Measurements from ENCODE around the gene CD34. TPM values are rescaled to one million over a fixed set of nuclear protein-coding genes. Genes with fewer than 3 reads are reported as not detected.

CD34 gene
- total RNA-seq, 1 experiment from 2014 or later, result not detected

DNA sequence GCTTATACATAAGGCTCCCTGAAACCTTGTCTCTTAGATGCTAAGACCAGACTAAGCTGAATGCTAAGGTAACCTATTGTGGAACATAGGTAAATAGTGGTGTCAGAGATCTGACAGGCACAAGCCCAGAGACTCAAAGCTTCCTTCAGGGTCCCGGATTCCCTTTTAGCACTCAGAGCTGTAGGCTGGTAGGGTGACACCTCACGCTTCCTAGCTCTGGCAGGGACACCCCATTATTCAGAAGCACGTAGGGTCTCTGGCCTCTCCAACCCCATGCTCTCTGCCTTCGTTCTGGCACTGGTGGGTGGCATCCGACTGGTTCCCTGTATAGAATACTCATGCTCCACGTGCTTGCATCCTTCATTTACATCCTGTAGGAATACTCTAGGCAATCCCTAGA lies 68.4 kb downstream of the CD34 start:
- POLR2A ChIA-PET (ENCODE audit: unreplicated experiment), result no interaction called here

DNA sequence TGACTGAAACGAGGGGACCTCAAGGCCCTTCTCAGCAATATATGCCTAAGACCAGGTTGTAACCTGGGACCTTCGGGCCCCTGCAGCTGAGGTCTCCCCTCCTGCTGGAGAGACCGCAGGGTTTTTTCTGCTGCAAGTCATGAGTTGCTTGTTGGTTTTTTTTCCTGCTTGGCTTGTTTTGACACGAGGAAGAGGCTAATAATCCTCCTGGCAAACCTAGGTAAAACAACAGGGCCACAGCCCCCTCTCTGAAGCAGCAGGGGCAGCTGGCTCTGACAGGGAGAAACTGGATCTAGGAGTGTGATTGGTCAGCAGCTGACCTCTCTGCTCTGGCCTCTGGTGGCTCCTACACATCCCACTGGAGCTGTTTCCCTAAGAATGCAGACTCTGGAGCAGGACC lies 69.0 kb downstream of the CD34 start:
- Histone ChIP-seq H3F3A (ENCODE audit: insufficient read depth, low read depth) (no peaks in the 10 kb centered on the region), H3K4me1 (replicated peaks; ENCODE audit: insufficient read depth) (no peaks in the 10 kb centered on the region), H3K36me3 (ENCODE audit: low read depth) (no peaks in the 10 kb centered on the region), H3K4me2 (no peak overlapping the region), H3K27me3 (ENCODE audit: insufficient read depth, low read depth) (no peaks in the 10 kb centered on the region), H3K27ac (no peak overlapping the region), H3K79me2 (ENCODE audit: low read depth) (peaks cover 8% of the 10 kb centered on the region; the same call in 1 of the 2 replicates), H3K9me2 (ENCODE audit: insufficient read depth) (no peaks in the 10 kb centered on the region), H2AFZ (no peak overlapping the region), H3K9me3 (ENCODE audit: insufficient read depth, low read depth) (no peaks in the 10 kb centered on the region), H3K4me3 (no peak overlapping the region), H4K20me1 (ENCODE audit: insufficient read depth) (no peaks in the 10 kb centered on the region)
- TF ChIP-seq EZH2 (IDR thresholded peaks at IDR 0.05; ENCODE audit: low read depth) (no peak), CTCF (conservative IDR thresholded peaks at IDR 0.05) (no peak)
- ChIA-PET CTCF (no interaction called here), POLR2A (ENCODE audit: unreplicated experiment) (no interaction called here)
- no TSS peak for BruUV-seq (replicated peaks)
- no peak for DNase-seq
- intact Hi-C loops (cut with micrococcal nuclease; ENCODE audit: unreplicated experiment), result no loop called here

More for the DNA sequence above, 68.4 kb downstream of the CD34 start:
- Histone ChIP-seq H3K27me3 (ENCODE audit: insufficient read depth, low read depth) (no peaks in the 10 kb centered on the region), H4K20me1 (ENCODE audit: insufficient read depth) (no peaks in the 10 kb centered on the region), H3K9me2 (ENCODE audit: insufficient read depth) (no peaks in the 10 kb centered on the region), H3K36me3 (ENCODE audit: low read depth) (no peaks in the 10 kb centered on the region), H3K4me1 (replicated peaks; ENCODE audit: insufficient read depth) (peaks cover under 1% of the 10 kb centered on the region; the same call in 1 of the 2 replicates), H3K79me2 (ENCODE audit: low read depth) (peaks cover 9% of the 10 kb centered on the region; the same call in 1 of the 2 replicates), H3K4me2 (no peak overlapping the region), H3K27ac (no peak overlapping the region), H3K9me3 (ENCODE audit: insufficient read depth, low read depth) (no peaks in the 10 kb centered on the region), H2AFZ (no peak overlapping the region), H3K4me3 (no peak overlapping the region), H3F3A (ENCODE audit: insufficient read depth, low read depth) (peaks cover 2% of the 10 kb centered on the region; the same call in 1 of the 2 replicates)
- DNase-seq, result no peak
- CTCF ChIA-PET, result no interaction called here
- intact Hi-C loops (cut with micrococcal nuclease; ENCODE audit: unreplicated experiment), result no loop called here
- BruUV-seq (replicated peaks), result no TSS peak
- TF ChIP-seq EZH2 (IDR thresholded peaks at IDR 0.05; ENCODE audit: low read depth) (no peak), CTCF (conservative IDR thresholded peaks at IDR 0.05) (no peak)

DNA sequence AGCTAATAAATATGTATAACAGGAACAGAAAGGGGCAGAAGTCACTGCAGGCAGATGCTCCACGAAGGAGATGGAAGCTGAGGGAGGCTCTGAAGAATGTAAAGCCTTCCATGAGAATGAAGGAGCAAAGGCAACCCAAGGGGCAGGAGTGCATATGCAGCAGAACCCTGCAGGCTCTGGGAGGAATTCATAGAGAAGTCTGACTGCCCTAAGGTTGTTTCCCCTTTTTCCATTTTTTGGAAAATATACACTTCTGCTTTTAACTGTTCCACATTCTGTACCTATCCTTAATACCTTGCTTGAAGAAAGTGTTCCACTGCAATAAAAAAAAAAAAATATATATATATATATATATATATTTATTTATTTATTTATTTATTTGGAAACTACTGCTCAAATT lies 69.6 kb downstream of the CD34 start:
- Histone ChIP-seq H3K27ac (no peak overlapping the region), H3K27me3 (ENCODE audit: insufficient read depth, low read depth) (no peaks in the 10 kb centered on the region), H3K36me3 (ENCODE audit: low read depth) (no peaks in the 10 kb centered on the region), H4K20me1 (ENCODE audit: insufficient read depth) (no peaks in the 10 kb centered on the region), H2AFZ (no peak overlapping the region), H3F3A (ENCODE audit: insufficient read depth, low read depth) (no peaks in the 10 kb centered on the region), H3K4me1 (replicated peaks; ENCODE audit: insufficient read depth) (no peaks in the 10 kb centered on the region), H3K9me3 (ENCODE audit: insufficient read depth, low read depth) (no peaks in the 10 kb centered on the region), H3K79me2 (ENCODE audit: low read depth) (0 out of 2 replicates have a peak, but pooled peaks cover 2% of the 10 kb centered on the region), H3K9me2 (ENCODE audit: insufficient read depth) (no peaks in the 10 kb centered on the region), H3K4me2 (no peak overlapping the region), H3K4me3 (no peak overlapping the region)
- CTCF ChIA-PET, result interaction anchor here (0.6 to 1.1 kb wide), 2 partner anchors 28 to 122 kb away, joined by 3 read pairs; no protein-coding TSS in a partner anchor
- TF ChIP-seq CTCF (conservative IDR thresholded peaks at IDR 0.05) (no peak), EZH2 (IDR thresholded peaks at IDR 0.05; ENCODE audit: low read depth) (no peak)
- intact Hi-C loops (cut with micrococcal nuclease; ENCODE audit: unreplicated experiment), result no loop called here
- POLR2A ChIA-PET (ENCODE audit: unreplicated experiment), result no interaction called here
- BruUV-seq (replicated peaks), result no TSS peak
- DNase-seq, result no peak

Data from PC-9 (cell line).